Heart left ventricle (tissue), 16 donors: ENCODE data around the gene CSMD2. TPM values are rescaled to one million over a fixed set of nuclear protein-coding genes. Genes with fewer than 3 reads are reported as not detected.

Source experiments
- ATAC-seq, 4 donors: fragments of 200-7000 bp; cut with Tn5 transposase; one replicate each; pipeline ENCODE4 v1.9.1; 2020 to 2022; ENCODE audit warnings: moderate library complexity in 4 of 4, mild to moderate bottlenecking in 3 of 4, moderate number of reproducible peaks in 1 of 4
- DNase-seq, 5 donors: peaks; one replicate each; pipeline ENCODE4 v3.0.0-alpha.2; 2020
- H3K27ac ChIP-seq, 12 donors: fragments of 200-600 bp; sonication (generic) in 4 of 12; one replicate each; pipeline versions ENCODE4 v1.5.0 to v1.8.0; 2016 to 2022; ENCODE audit warnings: mild to moderate bottlenecking in 2 of 12
- H3K27me3 ChIP-seq, 9 donors: fragments of 200-600 bp; sonication (generic) in 2 of 9; one replicate each; pipeline versions ENCODE4 v1.5.1 to v1.8.0; 2016 to 2022; ENCODE audit warnings: mild to moderate bottlenecking in 3 of 9
- H3K36me3 ChIP-seq, 9 donors: fragments of 200-600 bp; sonication (generic) in 2 of 9; one replicate each; pipeline versions ENCODE4 v1.5.0 to v1.8.0; 2018 to 2022; ENCODE audit warnings: mild to moderate bottlenecking in 2 of 9
- H3K4me1 ChIP-seq, 12 donors: fragments of 200-600 bp; sonication (generic) in 4 of 12; one replicate each; pipeline versions ENCODE4 v1.5.0 to v1.8.0; 2016 to 2022; ENCODE audit warnings: mild to moderate bottlenecking in 3 of 12
- H3K4me3 ChIP-seq, 12 donors: fragments of 200-600 bp; sonication (generic) in 4 of 12; one replicate each; pipeline versions ENCODE4 v1.5.0 to v1.8.0; 2017 to 2022; ENCODE audit warnings: mild to moderate bottlenecking in 9 of 12, moderate library complexity in 4 of 12
- H3K9me3 ChIP-seq, 12 donors: fragments of 200-600 bp; sonication (generic) in 4 of 12; one replicate each; pipeline versions ENCODE4 v1.5.0 to v1.8.0; 2016 to 2022; ENCODE audit warnings: mild to moderate bottlenecking in 1 of 12
- CTCF ChIP-seq, 12 donors: fragments of 200-600 bp; sonication (generic) in 4 of 12; IDR thresholded peaks; one replicate each; pipeline versions ENCODE4 v1.5.0 to v1.8.0; 2018 to 2022; ENCODE audit warnings: antibody characterized with exemption in 12 of 12, mild to moderate bottlenecking in 5 of 12
- POLR2A ChIP-seq, 2 donors: fragments of 450-650 bp; IDR thresholded peaks; one replicate each; pipeline ENCODE4 v1.6.1; 2017; ENCODE audit warnings: antibody characterized with exemption in 2 of 2, mild to moderate bottlenecking in 2 of 2, moderate library complexity in 2 of 2
- WGBS, 4 donors: extraction: QIAGEN DNeasy Blood & Tissue Kit in 2 of 4; methylation state at CpG; one replicate each; pipeline versions ENCODE4 v1.1.5 to v1.1.7; 2013 to 2018; 5-methylcytosine and 5-hydroxymethylcytosine counted together
- intact Hi-C, 10 donors: fragments of 100-400 bp; cut with DNase I; formaldehyde crosslinking; loops; one replicate each; pipeline versions ENCODE4 v1.11.1 to v1.14.2; 2022
- polyA plus RNA-seq, 2 donors: library from polyadenylated mRNA; stranded (reverse); fragments of 200-250 nt; gene quantifications; one replicate each; pipeline ENCODE4 v1.2.3, GENCODE V29; 2013
- total RNA-seq, 9 donors: library from RNA; depleted of rRNA in 2 of 9; stranded (reverse); fragments of >200 nt in 2 of 9; fragmentation: NEBNext Ultra II Directional in 3 of 9; extraction: Animal tissue kit (Norgen Biotek cat#: 25700) in 3 of 9; gene quantifications; one replicate each; pipeline versions ENCODE4 v1.1.0 to v1.2.4, GENCODE V29; 2016 to 2023
- donor health status: ischemic (EF 13 %, LVEDD 7.1; RV severe dilation, severe dysfunction).
- donor health status: healthy with polysubstance abuse.
- donor health status: DM: no; HTN: yes; CAD: no.
- donor health status: DM: no; HTN: no; CAD: no.
- donor health status: ischemic (EF 25% LVEDD 6.9; RV normal size, moderate dysfunction).
- donor health status: ischemic (EF 25% LVEDD 5.7; RV mildly dilated, moderate dysfunction).
- donor health status: healthy.
- donor health status: DM: yes; HTN: yes; CAD: no.
- donor health status: ischemic (EF 35%, LVEDD 5.7; RV mildly dilated, moderate dysfunction).
- donor health status: nonischemic (EF 11% LVEDD 7.7; RV severe dilation, severe dysfunction).
- donor health status: DM: yes; HTN: yes; CAD: no.
- donor health status: PGD.
- donor health status: ischemic (EF 29% LVEDD 5.4; RV normal size, mild dysfunction).
- donor health status: nonischemic (EF 23%, LVEDD 6.1; RV moderate dilation, normal function).

CSMD2 gene
- total and polyA plus RNA-seq, 11 donors: 0.02 to 0.79 (median 0.22) TPM

GRCh38 chr1:34156739-34157138 lies 8.3 kb downstream of the CSMD2 start:
- DNase-seq (no peak), ATAC-seq (no peak)
- no peak overlapping the region for H3K27ac ChIP-seq
- TF ChIP-seq CTCF (IDR thresholded peaks at IDR 0.05): no peak
- no peak for TF ChIP-seq POLR2A (IDR thresholded peaks at IDR 0.05)
- H3K9me3 ChIP-seq: no peaks in the 10 kb centered on the region
- H3K4me3 ChIP-seq: no peak overlapping the region
- intact Hi-C loops: no loop called here
- no peaks in the 10 kb centered on the region for H3K36me3 ChIP-seq
- WGBS, 4 donors: 51 to 59% (median 56%) methylated on average over 3 of the region's 3 CpGs
- no peaks in the 10 kb centered on the region for H3K4me1 ChIP-seq
- H3K27me3 ChIP-seq: peaks cover 0 to 24% (median 9%) of the 10 kb centered on the region in 9 donors

GRCh38 chr1:34155860-34156259 lies 9.2 kb downstream of the CSMD2 start:
- WGBS, 4 donors: 44 to 66% (median 61%) methylated on average over 2 of the region's 2 CpGs
- DNase-seq (no peak), ATAC-seq (no peak)
- Histone ChIP-seq H3K9me3 (no peaks in the 10 kb centered on the region), H3K36me3 (no peaks in the 10 kb centered on the region), H3K4me1 (no peaks in the 10 kb centered on the region), H3K27ac (no peak overlapping the region), H3K4me3 (no peak overlapping the region), H3K27me3 (peaks cover 0 to 15% (median 5%) of the 10 kb centered on the region in 9 donors)
- TF ChIP-seq CTCF (IDR thresholded peaks at IDR 0.05): no peak
- TF ChIP-seq POLR2A (IDR thresholded peaks at IDR 0.05): no peak
- intact Hi-C loops: no loop called here

- no peaks in the 10 kb centered on the region for H3K4me1 ChIP-seq
- no peak overlapping the region for H3K27ac ChIP-seq
- H3K27me3 ChIP-seq: peaks cover 0 to 7% (median 0%) of the 10 kb centered on the region in 9 donors
- no peaks in the 10 kb centered on the region for H3K36me3 ChIP-seq
- intact Hi-C loops: no loop called here
- H3K9me3 ChIP-seq: no peaks in the 10 kb centered on the region
- 90 to 99% (median 94%) methylated on average over 4 of the region's 4 CpGs for WGBS, 4 donors
- DNase-seq (no peak), ATAC-seq (no peak)
- no peak for TF ChIP-seq POLR2A (IDR thresholded peaks at IDR 0.05)
- no peak for TF ChIP-seq CTCF (IDR thresholded peaks at IDR 0.05)
- no peak overlapping the region for H3K4me3 ChIP-seq
Observed at GRCh38 chr1:34153246-34153645, 11.8 kb downstream of the CSMD2 start.

GRCh38 chr1:34149501-34149900 lies 15.5 kb downstream of the CSMD2 start:
- WGBS, 4 donors: 19 to 34% (median 26%) methylated on average over 3 of the region's 3 CpGs
- Histone ChIP-seq H3K4me3 (no peak overlapping the region), H3K4me1 (no peaks in the 10 kb centered on the region), H3K27me3 (peaks cover 0 to 21% (median 0%) of the 10 kb centered on the region in 9 donors), H3K9me3 (no peaks in the 10 kb centered on the region), H3K27ac (no peak overlapping the region), H3K36me3 (no peaks in the 10 kb centered on the region)
- ATAC-seq: no peak
- DNase-seq: no peak
- intact Hi-C loops: no loop called here
- TF ChIP-seq POLR2A (IDR thresholded peaks at IDR 0.05): no peak
- TF ChIP-seq CTCF (IDR thresholded peaks at IDR 0.05): no peak
